ENCODE results near the gene NPAS3.

DNA sequence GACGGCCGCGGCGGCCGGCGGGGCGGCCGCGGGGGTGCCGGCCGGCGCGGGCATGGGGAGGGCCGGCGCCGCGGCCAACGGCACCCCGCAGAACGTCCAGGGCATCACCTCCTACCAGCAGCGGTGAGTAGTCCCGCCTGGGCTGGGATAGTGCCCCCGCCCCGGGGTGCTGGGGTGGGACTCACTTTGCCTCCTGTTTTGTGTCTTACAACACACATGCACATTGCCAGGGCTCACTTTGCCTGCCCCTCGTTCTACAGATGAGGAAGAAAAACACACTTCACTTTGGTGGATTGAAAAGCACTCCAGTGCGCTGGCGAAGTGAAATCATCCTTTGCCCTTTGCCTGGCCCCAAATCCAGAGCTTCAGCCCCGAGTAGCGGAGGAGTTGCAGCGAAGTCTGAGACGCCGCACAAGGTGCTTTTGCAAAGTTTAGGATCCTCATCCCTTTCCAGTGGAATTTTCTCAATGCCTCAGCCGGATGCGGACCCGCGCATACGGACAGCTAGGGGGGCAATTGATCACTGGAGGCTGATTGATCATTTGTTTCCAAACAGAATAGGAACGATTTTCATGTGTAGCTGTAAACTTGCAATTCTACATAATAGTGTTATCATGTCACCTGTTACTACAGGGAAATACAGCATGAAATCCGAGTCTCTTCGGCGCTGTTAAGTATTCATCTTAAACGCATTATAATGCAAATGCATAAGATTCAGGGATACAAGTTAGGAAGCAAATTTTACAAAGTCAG is 3.6 kb upstream of the NPAS3 start:
- TF ChIP-seq, protein P1, sequence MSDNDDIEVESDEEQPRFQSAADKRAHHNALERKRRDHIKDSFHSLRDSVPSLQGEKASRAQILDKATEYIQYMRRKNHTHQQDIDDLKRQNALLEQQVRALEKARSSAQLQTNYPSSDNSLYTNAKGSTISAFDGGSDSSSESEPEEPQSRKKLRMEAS (IDR thresholded peaks at IDR 0.05), result no peak
- TF ChIP-seq POLR2A (IDR thresholded peaks at IDR 0.05; ENCODE audit: low read length) (no peak), GATA3 (IDR thresholded peaks at IDR 0.05; ENCODE audit: borderline replicate concordance) (no peak)
- TF ChIP-seq, protein P2, sequence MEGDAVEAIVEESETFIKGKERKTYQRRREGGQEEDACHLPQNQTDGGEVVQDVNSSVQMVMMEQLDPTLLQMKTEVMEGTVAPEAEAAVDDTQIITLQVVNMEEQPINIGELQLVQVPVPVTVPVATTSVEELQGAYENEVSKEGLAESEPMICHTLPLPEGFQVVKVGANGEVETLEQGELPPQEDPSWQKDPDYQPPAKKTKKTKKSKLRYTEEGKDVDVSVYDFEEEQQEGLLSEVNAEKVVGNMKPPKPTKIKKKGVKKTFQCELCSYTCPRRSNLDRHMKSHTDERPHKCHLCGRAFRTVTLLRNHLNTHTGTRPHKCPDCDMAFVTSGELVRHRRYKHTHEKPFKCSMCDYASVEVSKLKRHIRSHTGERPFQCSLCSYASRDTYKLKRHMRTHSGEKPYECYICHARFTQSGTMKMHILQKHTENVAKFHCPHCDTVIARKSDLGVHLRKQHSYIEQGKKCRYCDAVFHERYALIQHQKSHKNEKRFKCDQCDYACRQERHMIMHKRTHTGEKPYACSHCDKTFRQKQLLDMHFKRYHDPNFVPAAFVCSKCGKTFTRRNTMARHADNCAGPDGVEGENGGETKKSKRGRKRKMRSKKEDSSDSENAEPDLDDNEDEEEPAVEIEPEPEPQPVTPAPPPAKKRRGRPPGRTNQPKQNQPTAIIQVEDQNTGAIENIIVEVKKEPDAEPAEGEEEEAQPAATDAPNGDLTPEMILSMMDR (IDR thresholded peaks at IDR 0.05), result no peak

All from A549 (cell line).